ENCODE data around the gene PDE3B. TPM values are rescaled to one million over a fixed set of nuclear protein-coding genes. Genes with fewer than 3 reads are reported as not detected.
"Not testable (repeated sequence)": the region's sequence is repeated elsewhere in the genome, so short reads cannot be mapped to it uniquely, and the experiment has no call there.

The PDE3B gene
- total RNA-seq, 1 donor from 2014 or later = 5.6 TPM

DNA sequence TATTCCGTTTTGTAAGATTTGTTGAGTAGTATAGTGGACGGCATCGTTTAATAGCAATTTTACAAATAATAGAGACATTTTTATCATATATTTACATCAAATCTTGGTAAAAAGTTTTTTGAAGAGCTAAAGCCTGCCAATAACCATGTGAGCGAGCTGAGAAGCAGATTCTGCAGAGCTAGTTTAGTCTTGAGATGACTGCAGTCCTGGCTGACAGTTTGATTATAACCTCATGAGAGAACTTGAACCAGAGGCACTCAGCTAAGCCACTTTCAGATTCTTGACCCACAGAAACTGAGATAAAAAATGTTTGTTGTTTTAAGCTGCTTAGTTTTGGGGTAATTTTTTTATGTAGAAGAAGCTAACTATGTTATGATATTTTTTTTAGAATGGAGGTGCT is 78.9 kb downstream of the PDE3B start:
- intact Hi-C loops (cut with micrococcal nuclease) = no loop called here
- DNase-seq = no peak
- no peak for ATAC-seq

- intact Hi-C loops (cut with micrococcal nuclease) = no loop called here
- DNase-seq (no peak), ATAC-seq (no peak)
Observed at GRCh38 chr11:14725150-14725549, 81.5 kb downstream of the PDE3B start.

DNA sequence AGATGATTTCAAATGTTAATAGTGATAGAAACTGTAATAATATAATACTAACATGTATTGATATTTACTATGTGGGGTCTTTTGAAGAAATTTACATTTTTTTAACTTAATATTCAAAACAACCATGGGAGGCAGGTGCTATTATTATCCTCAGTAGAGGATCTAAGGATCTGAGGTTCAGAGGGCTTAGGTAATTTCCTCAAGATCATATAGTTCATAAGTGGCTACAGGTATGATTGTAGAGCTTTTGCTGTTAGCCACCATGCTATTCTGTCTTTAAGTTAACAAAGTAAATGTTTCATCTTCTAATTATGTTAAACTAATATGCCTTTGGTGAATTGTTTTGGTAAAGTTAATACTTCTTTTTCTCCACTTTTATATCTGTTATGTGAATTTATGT is 83.6 kb downstream of the PDE3B start:
- DNase-seq (no peak), ATAC-seq (no peak)
- intact Hi-C loops (cut with micrococcal nuclease) = no loop called here

- intact Hi-C loops (cut with micrococcal nuclease) = no loop called here
- no peak for DNase-seq
- no peak for ATAC-seq
Observed at GRCh38 chr11:14727746-14728145, 84.1 kb downstream of the PDE3B start.

DNA sequence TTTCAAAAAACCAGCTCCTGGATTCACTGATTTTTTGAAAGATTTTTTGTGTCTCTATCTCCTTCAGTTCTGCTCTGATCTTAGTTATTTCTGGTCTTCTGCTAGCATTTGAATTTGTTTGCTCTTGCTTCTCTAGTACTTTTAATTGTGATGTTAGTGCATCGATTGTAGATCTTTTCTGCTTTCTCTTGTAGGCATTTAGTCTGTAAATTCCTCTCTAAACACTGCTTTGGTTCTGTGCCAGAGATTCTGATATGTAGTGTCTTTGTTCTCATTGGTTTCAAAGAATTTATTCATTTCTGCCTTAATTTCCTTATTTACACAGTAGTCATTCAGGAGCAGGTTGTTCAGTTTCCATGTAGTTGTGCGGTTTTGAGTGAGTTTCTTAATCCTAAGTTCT is 96.9 kb downstream of the PDE3B start:
- ATAC-seq; intact Hi-C loops (cut with micrococcal nuclease); DNase-seq: not testable (repeated sequence)

GRCh38 chr11:14741195-14741594 is 97.6 kb downstream of the PDE3B start:
- intact Hi-C loops (cut with micrococcal nuclease) = no loop called here
- ATAC-seq (no peak), DNase-seq (no peak)

GRCh38 chr11:14742849-14743559 is 99.4 kb downstream of the PDE3B start:
- no peak for ATAC-seq
- intact Hi-C loops (cut with micrococcal nuclease) = no loop called here

DNA sequence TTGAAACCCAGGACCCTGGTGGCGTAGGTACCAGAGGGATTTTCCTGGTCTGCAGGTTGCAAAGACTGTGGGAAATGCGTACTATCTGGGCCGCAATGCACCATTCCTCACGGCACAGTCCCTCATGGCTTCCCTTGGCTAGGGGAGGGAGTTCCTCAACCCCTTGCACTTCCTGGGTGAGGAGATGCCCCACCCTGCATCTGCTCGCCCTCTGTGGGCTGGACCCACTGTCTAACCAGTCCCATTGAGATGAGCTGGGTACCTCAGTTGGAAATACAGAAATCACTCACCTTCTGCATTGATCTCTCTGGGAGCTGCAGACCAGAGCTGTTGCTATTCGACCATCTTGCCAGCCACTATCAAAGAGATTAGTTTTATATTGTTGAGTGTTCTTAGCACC is 100.1 kb downstream of the PDE3B start:
- DNase-seq; ATAC-seq; intact Hi-C loops (cut with micrococcal nuclease): not testable (repeated sequence)

More at GRCh38 chr11:14742849-14743559, 99.4 kb downstream of the PDE3B start:
- no peak for DNase-seq

GRCh38 chr11:14746857-14747395 is 103.3 kb downstream of the PDE3B start:
- no peak for DNase-seq
- no peak for ATAC-seq
- intact Hi-C loops (cut with micrococcal nuclease) = no loop called here

DNA sequence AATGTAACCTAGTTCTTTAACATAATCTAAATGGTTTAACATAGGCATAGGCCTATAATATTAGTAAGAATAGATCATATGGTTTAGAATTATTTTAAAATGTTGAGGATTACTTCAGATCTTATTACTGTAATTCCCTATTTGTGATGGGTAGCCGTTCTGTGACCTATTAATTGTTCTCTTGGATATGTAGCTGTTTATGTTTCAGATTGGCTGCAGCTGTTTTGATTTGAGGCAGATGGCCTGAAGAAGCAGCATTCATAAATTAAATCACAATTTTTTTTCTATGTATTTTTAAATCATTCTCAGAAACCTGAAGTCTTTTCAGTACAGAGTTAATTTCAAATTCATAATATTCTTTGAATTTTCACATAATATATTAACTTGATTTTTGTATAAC is 104.5 kb downstream of the PDE3B start:
- ATAC-seq (no peak), DNase-seq (no peak)
- intact Hi-C loops (cut with micrococcal nuclease) = no loop called here

DNA sequence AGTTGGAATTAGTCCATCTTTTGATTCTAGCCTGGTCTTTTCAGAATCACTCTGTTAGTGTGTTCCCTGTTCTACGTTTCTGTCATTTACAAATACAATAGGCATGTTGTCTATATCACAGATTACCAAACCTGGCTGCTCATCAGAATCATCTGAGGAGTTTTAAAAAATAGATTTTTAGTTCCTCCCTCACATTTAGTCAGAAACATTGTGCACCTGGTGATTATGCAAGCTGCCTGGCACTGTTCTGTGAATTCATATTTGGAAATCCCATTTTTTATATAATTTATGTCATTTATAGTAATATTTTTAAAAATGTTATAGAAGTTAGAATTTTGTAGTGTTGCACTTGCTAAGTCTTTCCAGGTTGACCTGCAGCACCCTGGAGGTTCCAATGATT is 107.3 kb downstream of the PDE3B start:
- intact Hi-C loops (cut with micrococcal nuclease) = no loop called here
- ATAC-seq (no peak), DNase-seq (no peak)

DNA sequence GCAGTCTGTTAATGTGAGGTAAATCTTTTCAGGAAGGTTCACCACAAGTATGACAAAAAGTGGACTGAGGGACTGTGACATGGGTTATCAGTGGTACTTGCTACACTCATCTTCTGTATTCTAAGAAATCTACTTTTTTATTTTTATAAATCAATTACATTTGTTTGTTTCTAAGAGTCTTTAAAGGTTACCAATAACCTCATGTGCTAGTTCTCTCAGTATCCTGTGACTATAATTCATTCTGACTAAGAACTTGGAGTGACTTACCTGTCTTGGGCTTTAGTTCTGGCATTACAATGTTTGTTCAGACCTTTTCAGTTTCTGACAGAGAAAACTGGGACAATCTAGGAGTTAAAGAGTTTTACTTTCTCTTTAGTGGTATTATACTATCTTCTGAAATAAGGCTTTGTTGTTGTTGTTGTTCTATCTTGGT is 108.4 kb downstream of the PDE3B start:
- no peak for ATAC-seq
- intact Hi-C loops (cut with micrococcal nuclease) = no loop called here
- DNase-seq = no peak

GRCh38 chr11:14755140-14755539 is 111.5 kb downstream of the PDE3B start:
- ATAC-seq = no peak
- no peak for DNase-seq
- intact Hi-C loops (cut with micrococcal nuclease) = no loop called here

DNA sequence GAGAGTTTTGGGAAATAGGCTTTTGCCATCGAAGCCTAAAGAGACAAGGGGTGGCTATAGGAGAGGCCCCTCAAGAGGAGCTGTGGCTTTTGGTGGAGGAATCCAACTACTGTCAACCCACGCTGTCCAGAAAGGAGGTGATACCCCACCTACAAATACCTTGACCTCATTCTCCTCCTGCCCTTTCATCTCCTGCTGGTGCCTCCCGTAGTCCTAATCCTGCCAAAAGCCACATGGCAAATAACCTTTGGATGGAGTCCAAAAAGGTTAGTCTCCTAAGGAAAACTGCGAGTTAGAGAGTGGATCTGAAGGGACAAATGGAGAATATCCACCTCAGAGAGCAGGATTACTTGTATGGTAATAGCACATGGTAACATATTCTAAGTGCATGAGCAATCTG is 112.7 kb downstream of the PDE3B start:
- intact Hi-C loops (cut with micrococcal nuclease) = no loop called here
- DNase-seq (no peak), ATAC-seq (no peak)

DNA sequence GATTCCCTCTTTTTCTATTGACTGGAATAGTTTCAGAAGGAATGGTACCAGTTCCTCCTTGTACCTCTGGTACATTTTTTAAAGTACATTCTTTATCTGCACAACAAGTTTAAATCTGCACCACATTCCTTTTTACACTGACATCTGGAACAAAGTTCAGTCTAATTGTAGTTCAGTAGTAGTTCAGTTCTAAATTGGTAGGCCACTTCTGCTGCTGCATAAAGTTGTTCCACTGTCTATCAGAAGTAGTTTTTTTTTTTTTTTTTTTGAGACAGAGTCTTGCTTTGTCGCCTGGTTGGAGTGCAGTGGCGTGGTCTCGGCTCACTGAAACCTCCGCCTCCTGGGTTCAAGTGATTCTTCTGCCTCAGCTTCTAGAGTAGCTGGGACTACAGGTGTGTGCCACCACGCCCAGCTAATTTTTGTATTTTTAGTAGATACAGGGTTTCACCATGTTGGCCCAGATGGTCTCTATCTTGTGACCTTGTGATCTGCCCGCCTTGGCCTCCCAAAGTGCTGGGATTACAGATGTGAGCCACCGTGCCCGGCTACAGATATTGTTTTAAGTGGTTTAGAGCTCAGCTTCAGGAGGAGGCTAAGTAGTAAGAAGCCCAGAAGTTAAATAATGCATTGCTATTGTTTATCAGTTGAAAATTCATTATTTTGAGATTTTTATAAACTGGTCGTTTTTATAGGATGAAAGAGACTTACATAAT is 115.9 kb downstream of the PDE3B start:
- intact Hi-C loops (cut with micrococcal nuclease) = not testable (repeated sequence)
- DNase-seq (peak; percentile 23), ATAC-seq (peak; percentile 85)

DNA sequence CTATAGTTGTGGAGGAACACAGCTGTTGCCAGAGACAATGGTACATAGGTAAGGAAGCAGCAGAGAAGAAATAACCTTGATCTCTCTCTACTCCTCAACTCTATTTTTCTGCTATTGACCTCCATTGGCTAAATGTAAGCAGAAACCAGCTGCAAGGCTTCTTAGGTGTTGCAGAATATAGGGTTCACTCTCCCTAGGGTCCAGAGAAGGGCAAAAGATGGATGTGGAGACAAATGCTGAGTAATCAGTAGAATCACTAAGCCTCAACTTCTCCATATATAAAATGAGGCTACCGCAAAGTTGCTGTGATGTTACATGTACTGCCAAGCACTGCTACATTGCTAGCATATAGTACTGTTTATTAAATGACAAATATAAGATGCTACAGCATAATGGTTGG is 120.6 kb downstream of the PDE3B start:
- intact Hi-C loops (cut with micrococcal nuclease) = no loop called here
- ATAC-seq = no peak
- DNase-seq = no peak

GRCh38 chr11:14764579-14765527 is 121.2 kb downstream of the PDE3B start:
- ATAC-seq = no peak
- DNase-seq = no peak
- intact Hi-C loops (cut with micrococcal nuclease) = no loop called here

GRCh38 chr11:14766585-14766984 is 123.0 kb downstream of the PDE3B start:
- intact Hi-C loops (cut with micrococcal nuclease) = no loop called here
- DNase-seq = no peak
- no peak for ATAC-seq

GRCh38 chr11:14768526-14769188 is 125.1 kb downstream of the PDE3B start:
- no peak for DNase-seq
- ATAC-seq = no peak
- intact Hi-C loops (cut with micrococcal nuclease) = no loop called here

All from left ventricle myocardium superior (tissue), 1 donor.